Spleen (tissue), 11 donors: ENCODE measurements around the gene EVL. TPM values are rescaled to one million over a fixed set of nuclear protein-coding genes. Genes with fewer than 3 reads are reported as not detected.
"Not testable (repeated sequence)": the region's sequence is repeated elsewhere in the genome, so short reads cannot be mapped to it uniquely, and the experiment has no call there.

Experiments used
- DNase-seq: peaks from one replicate; pipeline ENCODE4 v3.0.0-alpha.2; 2020
- H3K27ac ChIP-seq, 8 donors: fragments of 200-600 bp; sonication (generic) in 7 of 8; 1 replicate in 4 of 8; 2 replicates in 4 of 8; pipeline versions ENCODE4 v1.5.0 to v1.8.0; 2016 to 2021; ENCODE audit warnings: inconsistent platforms in 4 of 8, mild to moderate bottlenecking in 4 of 8, moderate library complexity in 1 of 8
- H3K27me3 ChIP-seq, 7 donors: fragments of 200-600 bp; sonication (generic) in 6 of 7; replicated peaks in 1 of 7; 1 replicate in 4 of 7; 2 replicates in 3 of 7; pipeline versions ENCODE4 v1.5.0 to v1.8.0; 2016 to 2021; ENCODE audit warnings: inconsistent platforms in 3 of 7, mild to moderate bottlenecking in 1 of 7
- H3K36me3 ChIP-seq, 6 donors: fragments of 200-600 bp; sonication (generic) in 5 of 6; 1 replicate in 4 of 6; 2 replicates in 2 of 6; pipeline versions ENCODE4 v1.5.0 to v1.8.0; 2016 to 2021; ENCODE audit warnings: inconsistent platforms in 2 of 6
- H3K4me1 ChIP-seq, 6 donors: fragments of 200-600 bp; sonication (generic) in 5 of 6; 1 replicate in 3 of 6; 2 replicates in 3 of 6; pipeline versions ENCODE4 v1.5.0 to v1.8.0; 2016 to 2021; ENCODE audit warnings: inconsistent platforms in 3 of 6
- H3K4me3 ChIP-seq, 8 donors: fragments of 200-600 bp; sonication (generic) in 7 of 8; 1 replicate in 4 of 8; 2 replicates in 4 of 8; pipeline versions ENCODE4 v1.5.0 to v1.8.0; 2016 to 2021; ENCODE audit warnings: inconsistent platforms in 4 of 8, mild to moderate bottlenecking in 4 of 8, moderate library complexity in 2 of 8
- H3K9me3 ChIP-seq, 8 donors: fragments of 200-600 bp; sonication (generic) in 7 of 8; 1 replicate in 4 of 8; 2 replicates in 4 of 8; pipeline versions ENCODE4 v1.5.0 to v1.8.0; 2016 to 2021; ENCODE audit warnings: inconsistent platforms in 4 of 8
- POLR2A ChIP-seq, 3 donors: fragments of 450-650 bp; IDR thresholded peaks; one replicate each; pipeline ENCODE4 v1.5.1; 2017; ENCODE audit warnings: antibody characterized with exemption in 3 of 3, mild to moderate bottlenecking in 1 of 3
- POLR2AphosphoS5 ChIP-seq, 3 donors: sonication (generic); formaldehyde crosslinking; IDR thresholded peaks; one replicate each; pipeline ENCODE4 v1.5.1; 2017; ENCODE audit warnings: antibody characterized with exemption in 3 of 3
- WGBS, 5 donors: extraction: QIAGEN DNeasy Blood & Tissue Kit in 3 of 5; methylation state at CpG; one replicate each; pipeline versions ENCODE4 v1.1.5 to v1.1.7; 2013 to 2018; 5-methylcytosine and 5-hydroxymethylcytosine counted together
- intact Hi-C: fragments of 100-400 bp; cut with DNase I; formaldehyde crosslinking; loops from one replicate; pipeline ENCODE4 v1.15.0; 2023; ENCODE audit warnings: low total_unique reads
- polyA plus RNA-seq, 3 donors: library from polyadenylated mRNA; stranded (reverse); fragments of 200-250 nt; gene quantifications; one replicate each; pipeline ENCODE4 v1.2.1, GENCODE V29; 2013
- total RNA-seq, 7 donors: library from RNA; depleted of rRNA in 3 of 7; stranded (reverse); fragments of >200 nt in 3 of 7; fragmentation: NEBNext Ultra II Directional in 4 of 7; extraction: Animal tissue kit (Norgen Biotek cat#: 25700) in 4 of 7; gene quantifications; one replicate each; pipeline versions ENCODE4 v1.1.0 to v1.2.1, GENCODE V29; 2016 to 2021
- TF ChIP-seq, protein P1 (sequence below), 11 experiments: fragments of 200-600 bp in 7 of 11; fragments of 450-650 bp in 4 of 11; sonication (generic) in 4 of 11; IDR thresholded peaks in 8 of 11; conservative IDR thresholded peaks in 3 of 11; 1 replicate in 7 of 11; 2 replicates in 4 of 11; pipeline versions ENCODE4 v1.4.0 to v1.8.0; 2016 to 2021; ENCODE audit warnings: antibody characterized with exemption in 11 of 11, inconsistent platforms in 4 of 11, mild to moderate bottlenecking in 1 of 11
- donor health status: healthy with polysubstance abuse.
- donor health status: DM: no; HTN: no; CAD: no; lungs with moderate emphysema.
- donor health status: DM: no; HTN: no; CAD: no.
- donor health status: Bipolar disorder and iron deficiency.
- donor health status: healthy.
- donor health status: DM: no; HTN: no; CAD: no.
- donor health status: DM: yes; HTN: yes; CAD: no.

EVL gene
- total and polyA plus RNA-seq, 10 donors = 169 to 336 (median 271) TPM

DNA sequence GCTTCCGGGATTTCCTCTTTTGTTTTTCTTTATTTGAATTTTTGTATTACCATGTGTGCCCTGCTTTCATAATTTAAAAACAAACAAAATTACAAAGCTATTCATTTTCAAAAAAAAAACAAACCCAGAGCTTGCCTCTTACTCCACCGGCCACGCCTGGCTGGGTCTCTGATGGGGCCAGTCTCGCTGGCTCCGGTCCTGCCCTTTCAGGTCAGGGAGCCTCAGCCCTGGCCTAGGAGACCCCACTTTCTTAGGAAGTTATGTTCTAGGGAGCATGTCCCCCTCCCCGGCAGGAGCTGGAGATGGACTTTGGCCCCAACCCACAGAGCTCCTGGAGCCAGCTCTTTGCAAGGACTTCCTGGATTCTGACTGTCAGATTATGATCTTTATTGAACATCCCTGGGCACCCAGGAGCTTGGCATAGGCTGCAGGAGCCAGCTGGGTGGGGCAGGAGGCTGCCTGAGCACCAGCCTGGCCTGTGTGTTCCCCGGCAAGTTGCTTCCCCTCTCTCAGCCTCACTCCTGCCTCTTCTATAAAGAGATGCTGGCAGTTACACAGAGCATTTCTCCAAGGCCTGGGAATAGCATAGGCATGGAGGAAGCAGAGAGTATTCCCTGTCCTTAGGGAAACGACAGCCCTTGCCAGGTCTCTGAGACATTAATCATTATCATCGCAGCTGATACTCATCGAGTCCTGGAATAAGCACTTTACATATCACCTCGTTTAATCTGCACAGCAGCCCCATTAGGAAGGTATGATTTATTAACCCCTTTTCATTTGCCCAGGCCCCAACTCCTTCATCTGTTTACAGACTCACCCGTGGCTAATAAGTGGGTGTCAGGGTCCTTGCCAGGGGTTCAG, 90.8 kb downstream of the EVL start:
- peaks cover 0 to 48% (median 34%) of the 10 kb centered on the region in 7 donors for H3K27me3 ChIP-seq
- no peak overlapping the region for H3K27ac ChIP-seq
- intact Hi-C loops = no loop called here
- H3K36me3 ChIP-seq = no peaks in the 10 kb centered on the region
- no peak for DNase-seq
- H3K4me1 ChIP-seq = peaks cover 8 to 36% (median 21%) of the 10 kb centered on the region in 6 donors
- H3K9me3 ChIP-seq = peaks cover 0 to 19% (median 14%) of the 10 kb centered on the region in 8 donors
- TF ChIP-seq POLR2AphosphoS5 (IDR thresholded peaks at IDR 0.05) (no peak), POLR2A (IDR thresholded peaks at IDR 0.05) (no peak)
- TF ChIP-seq, protein P1, sequence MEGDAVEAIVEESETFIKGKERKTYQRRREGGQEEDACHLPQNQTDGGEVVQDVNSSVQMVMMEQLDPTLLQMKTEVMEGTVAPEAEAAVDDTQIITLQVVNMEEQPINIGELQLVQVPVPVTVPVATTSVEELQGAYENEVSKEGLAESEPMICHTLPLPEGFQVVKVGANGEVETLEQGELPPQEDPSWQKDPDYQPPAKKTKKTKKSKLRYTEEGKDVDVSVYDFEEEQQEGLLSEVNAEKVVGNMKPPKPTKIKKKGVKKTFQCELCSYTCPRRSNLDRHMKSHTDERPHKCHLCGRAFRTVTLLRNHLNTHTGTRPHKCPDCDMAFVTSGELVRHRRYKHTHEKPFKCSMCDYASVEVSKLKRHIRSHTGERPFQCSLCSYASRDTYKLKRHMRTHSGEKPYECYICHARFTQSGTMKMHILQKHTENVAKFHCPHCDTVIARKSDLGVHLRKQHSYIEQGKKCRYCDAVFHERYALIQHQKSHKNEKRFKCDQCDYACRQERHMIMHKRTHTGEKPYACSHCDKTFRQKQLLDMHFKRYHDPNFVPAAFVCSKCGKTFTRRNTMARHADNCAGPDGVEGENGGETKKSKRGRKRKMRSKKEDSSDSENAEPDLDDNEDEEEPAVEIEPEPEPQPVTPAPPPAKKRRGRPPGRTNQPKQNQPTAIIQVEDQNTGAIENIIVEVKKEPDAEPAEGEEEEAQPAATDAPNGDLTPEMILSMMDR (IDR thresholded peaks at IDR 0.05 in 8 of 11, conservative IDR thresholded peaks at IDR 0.05 in 3 of 11) = no peak
- H3K4me3 ChIP-seq = no peak overlapping the region
- 73 to 81% (median 74%) methylated on average over 12 of the region's 12 CpGs for WGBS, 5 donors

DNA sequence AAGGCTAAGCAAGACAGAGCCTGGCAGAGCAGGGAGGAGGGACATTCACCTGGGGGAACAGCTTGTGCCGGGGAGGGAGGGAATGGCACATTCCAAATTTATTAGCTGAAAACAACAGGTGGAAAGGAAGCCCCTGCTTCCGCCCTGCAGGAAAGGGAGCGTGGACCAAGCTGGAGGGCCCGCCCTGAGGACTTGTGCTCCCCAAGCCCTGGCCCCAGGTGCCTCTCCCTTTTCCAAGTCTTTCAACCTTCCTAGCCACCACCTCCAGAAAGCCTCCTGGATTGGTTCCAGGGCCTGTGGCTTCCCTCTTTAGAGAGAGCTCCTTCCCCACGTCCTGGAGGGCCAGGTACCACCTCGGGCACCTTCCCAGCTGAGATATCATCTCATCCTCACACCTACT, 91.6 kb downstream of the EVL start:
- TF ChIP-seq, protein P1 (IDR thresholded peaks at IDR 0.05 in 8 of 11, conservative IDR thresholded peaks at IDR 0.05 in 3 of 11) = no peak
- no peak for TF ChIP-seq POLR2AphosphoS5 (IDR thresholded peaks at IDR 0.05)
- H3K27ac ChIP-seq = no peak overlapping the region
- peaks cover 0 to 51% (median 34%) of the 10 kb centered on the region in 7 donors for H3K27me3 ChIP-seq
- no peak for DNase-seq
- no peak overlapping the region for H3K4me3 ChIP-seq
- 75 to 85% (median 82%) methylated on average over 6 of the region's 6 CpGs for WGBS, 5 donors
- no peaks in the 10 kb centered on the region for H3K36me3 ChIP-seq
- H3K4me1 ChIP-seq = peaks cover 8 to 36% (median 21%) of the 10 kb centered on the region in 6 donors
- intact Hi-C loops = no loop called here
- peaks cover 0 to 19% (median 14%) of the 10 kb centered on the region in 8 donors for H3K9me3 ChIP-seq

DNA sequence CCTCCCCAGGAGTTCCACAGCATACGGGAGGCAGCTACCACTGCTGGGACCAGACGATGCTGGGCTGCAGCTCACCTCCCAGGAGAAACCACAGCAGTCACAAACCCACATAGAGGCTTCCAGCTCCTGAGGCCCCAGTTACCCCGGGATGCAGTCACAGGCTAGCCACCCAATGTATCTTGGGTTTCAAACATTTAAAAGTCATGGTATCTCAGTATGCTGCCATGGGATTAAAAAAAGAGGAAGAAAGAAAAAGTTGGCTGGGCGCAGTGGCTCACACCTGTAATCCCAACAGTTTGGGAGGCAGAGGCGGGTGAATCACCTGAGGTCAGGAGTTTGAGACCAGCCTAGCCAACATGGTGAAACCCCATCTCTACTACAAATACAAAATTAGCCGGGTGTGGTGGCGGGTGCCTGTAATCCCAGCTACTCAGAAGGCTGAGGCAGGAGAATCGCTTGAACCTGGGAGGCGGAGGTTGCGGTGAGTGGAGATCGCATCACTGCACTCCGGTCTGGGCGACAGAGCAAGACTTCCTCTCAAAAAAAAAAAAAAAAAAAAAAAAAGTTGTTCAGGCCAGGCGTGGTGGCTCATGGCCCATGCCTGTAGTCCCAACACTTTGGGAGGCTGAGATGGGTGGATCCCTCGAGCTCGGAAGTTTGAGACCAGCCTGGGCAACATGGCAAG, 92.5 kb downstream of the EVL start:
- H3K36me3 ChIP-seq, H3K4me3 ChIP-seq, intact Hi-C loops, H3K27ac ChIP-seq, DNase-seq: not testable (repeated sequence)
- 64 to 78% (median 71%) methylated on average over 14 to 16 of the region's 16 CpGs for WGBS, 5 donors
- Histone ChIP-seq H3K4me1 (peaks cover 8 to 36% (median 21%) of the 10 kb centered on the region in 6 donors), H3K9me3 (peaks cover 0 to 19% (median 14%) of the 10 kb centered on the region in 8 donors), H3K27me3 (peaks cover 0 to 51% (median 34%) of the 10 kb centered on the region in 7 donors)

DNA sequence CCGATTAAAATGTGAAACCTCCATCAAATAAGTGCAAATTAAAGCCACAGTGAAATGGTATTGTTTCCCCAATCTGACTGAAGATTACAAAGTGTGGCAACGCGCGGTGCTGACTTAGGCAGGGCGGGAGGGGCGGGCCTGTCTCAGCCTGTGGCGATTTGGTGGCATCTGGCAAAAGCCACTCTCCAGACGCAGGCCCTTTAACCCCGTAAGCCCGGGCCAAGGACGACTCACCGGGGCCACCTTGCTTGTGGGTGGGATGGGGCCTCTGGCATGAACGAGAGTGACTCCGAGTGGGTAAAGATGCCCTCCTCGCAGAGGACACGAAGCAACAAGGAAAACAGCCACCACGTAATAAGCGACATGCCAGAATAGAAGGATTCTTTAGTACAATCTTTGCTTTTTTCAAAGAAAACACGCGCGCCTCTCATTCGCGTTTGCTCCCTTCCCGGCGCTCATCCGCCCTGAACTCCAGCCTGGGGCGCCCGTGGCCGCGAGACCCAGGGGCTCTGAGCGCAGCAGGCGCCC, 93.4 kb downstream of the EVL start:
- DNase-seq = no peak
- intact Hi-C loops = no loop called here
- peak overlapping the region; percentile 3 to 77 (median 50) for H3K4me3 ChIP-seq

More for the DNA sequence above, 93.4 kb downstream of the EVL start:
- no peaks in the 10 kb centered on the region for H3K36me3 ChIP-seq
- WGBS, 5 donors = 15 to 20% (median 20%) methylated on average over 30 to 32 of the region's 32 CpGs
- H3K27ac ChIP-seq = peak overlapping the region in 3 of 8 donors; percentile 18 to 58 (median 38)
- H3K27me3 ChIP-seq = peaks cover 0 to 51% (median 34%) of the 10 kb centered on the region in 7 donors
- TF ChIP-seq POLR2AphosphoS5 (IDR thresholded peaks at IDR 0.05) = no peak
- TF ChIP-seq, protein P1 (IDR thresholded peaks at IDR 0.05 in 8 of 11, conservative IDR thresholded peaks at IDR 0.05 in 3 of 11) = no peak
- TF ChIP-seq POLR2A (IDR thresholded peaks at IDR 0.05) = no peak
- H3K4me1 ChIP-seq = peaks cover 8 to 36% (median 21%) of the 10 kb centered on the region in 6 donors
- peaks cover 0 to 18% (median 14%) of the 10 kb centered on the region in 8 donors for H3K9me3 ChIP-seq
